ENCODE results near the gene PLPPR3. TPM values are rescaled to one million over a fixed set of nuclear protein-coding genes. Genes with fewer than 3 reads are reported as not detected.
A peak's percentile ranks its signal among the peaks of the same experiment; 100 is the strongest.

Gene PLPPR3, protein sequence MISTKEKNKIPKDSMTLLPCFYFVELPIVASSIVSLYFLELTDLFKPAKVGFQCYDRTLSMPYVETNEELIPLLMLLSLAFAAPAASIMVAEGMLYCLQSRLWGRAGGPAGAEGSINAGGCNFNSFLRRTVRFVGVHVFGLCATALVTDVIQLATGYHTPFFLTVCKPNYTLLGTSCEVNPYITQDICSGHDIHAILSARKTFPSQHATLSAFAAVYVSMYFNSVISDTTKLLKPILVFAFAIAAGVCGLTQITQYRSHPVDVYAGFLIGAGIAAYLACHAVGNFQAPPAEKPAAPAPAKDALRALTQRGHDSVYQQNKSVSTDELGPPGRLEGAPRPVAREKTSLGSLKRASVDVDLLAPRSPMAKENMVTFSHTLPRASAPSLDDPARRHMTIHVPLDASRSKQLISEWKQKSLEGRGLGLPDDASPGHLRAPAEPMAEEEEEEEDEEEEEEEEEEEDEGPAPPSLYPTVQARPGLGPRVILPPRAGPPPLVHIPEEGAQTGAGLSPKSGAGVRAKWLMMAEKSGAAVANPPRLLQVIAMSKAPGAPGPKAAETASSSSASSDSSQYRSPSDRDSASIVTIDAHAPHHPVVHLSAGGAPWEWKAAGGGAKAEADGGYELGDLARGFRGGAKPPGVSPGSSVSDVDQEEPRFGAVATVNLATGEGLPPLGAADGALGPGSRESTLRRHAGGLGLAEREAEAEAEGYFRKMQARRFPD
- not detected in 2 replicates for total RNA-seq

DNA sequence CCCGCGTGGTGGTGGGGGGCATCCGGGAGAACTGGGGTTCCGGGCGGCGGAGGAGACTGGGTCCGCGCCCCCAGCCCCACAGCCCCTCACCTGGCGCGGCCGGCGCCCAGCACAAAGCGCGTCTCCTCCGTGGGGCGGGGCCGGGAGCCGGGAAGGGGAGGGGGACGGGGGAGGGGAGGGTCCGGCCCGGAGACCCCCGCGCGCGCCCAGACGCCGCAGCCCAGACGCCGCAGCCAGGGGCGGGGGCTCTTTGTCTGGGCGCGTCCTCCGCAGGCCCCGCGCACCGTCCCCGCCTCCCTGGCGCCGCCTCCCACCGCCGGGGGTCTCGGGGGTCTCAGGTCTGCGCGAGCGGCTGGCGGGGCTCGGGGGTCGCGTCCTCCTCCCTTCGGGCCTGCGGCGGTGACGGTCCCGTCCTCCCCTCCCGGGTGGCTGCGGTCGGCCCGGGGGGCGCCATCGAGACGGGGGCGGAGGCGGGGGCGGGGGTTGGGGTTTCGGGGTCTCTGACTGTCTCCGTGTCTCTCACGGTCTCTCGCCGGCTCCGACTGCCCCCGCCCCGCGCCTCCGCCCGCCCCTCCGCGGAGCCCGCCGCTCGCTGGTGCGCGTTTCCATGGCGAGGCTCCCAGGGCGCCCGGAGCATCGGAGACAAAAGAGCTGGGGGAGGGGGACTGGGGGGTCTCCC, at the start of gene PLPPR3:
Gene PLPPR3, minus strand, starts transcription at position 131 of the 679 bp plus-strand sequence. CDS start 396 bp downstream, outside the sequence.
- intact Hi-C loops (cut with micrococcal nuclease), result no loop called here
- H3K27me3 Mint-ChIP-seq (ENCODE audit: low read depth), result peaks cover 14% of the 10 kb centered on the region
- no peaks in the 10 kb centered on the region for H3K9me3 Mint-ChIP-seq
- no peaks in the 10 kb centered on the region for H3K4me1 Mint-ChIP-seq (ENCODE audit: low read depth)
- no peak within 1 kb of the TSS for H3K27ac Mint-ChIP-seq
- H3K4me3 Mint-ChIP-seq (ENCODE audit: low read depth), result no peak within 1 kb of the TSS
- H3K36me3 Mint-ChIP-seq (ENCODE audit: low read depth), result peaks cover 3% of the 10 kb centered on the region
- DNase-seq (ENCODE audit: low spot score), result no peak

DNA sequence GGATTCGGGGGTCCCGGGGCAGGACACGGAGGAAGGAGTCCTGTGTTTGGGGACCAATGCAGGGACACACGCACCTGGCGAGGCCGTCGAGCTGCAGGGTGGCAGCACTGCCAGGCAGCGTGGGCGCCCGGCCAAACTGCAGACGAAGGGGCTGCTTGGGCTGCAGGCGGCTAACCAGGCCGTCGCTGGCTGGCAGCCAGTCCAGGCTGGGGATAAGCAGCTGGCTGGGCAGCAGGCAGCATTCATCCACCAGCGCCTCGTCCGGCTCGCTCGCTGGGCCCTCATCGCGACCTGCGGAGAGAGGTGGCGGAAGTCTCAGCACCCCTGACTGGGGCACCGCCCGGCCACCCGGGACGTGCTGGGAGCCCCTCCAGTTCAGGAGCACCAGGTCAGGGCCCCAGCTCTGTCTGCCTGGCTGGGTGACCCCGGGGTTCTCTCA, 49.2 kb upstream of the PLPPR3 start:
- peaks cover 13% of the 10 kb centered on the region for H3K36me3 Mint-ChIP-seq (ENCODE audit: low read depth)
- no peak for DNase-seq (ENCODE audit: low spot score)
- no peaks in the 10 kb centered on the region for H3K27me3 Mint-ChIP-seq (ENCODE audit: low read depth)

GRCh38 chr19:870314-870713, 48.6 kb upstream of the PLPPR3 start:
- H3K9me3 Mint-ChIP-seq, result no peaks in the 10 kb centered on the region
- no peak overlapping the region for H3K4me3 Mint-ChIP-seq (ENCODE audit: low read depth)
- DNase-seq (ENCODE audit: low spot score), result no peak
- no peaks in the 10 kb centered on the region for H3K27me3 Mint-ChIP-seq (ENCODE audit: low read depth)
- H3K4me1 Mint-ChIP-seq (ENCODE audit: low read depth), result peaks cover 2% of the 10 kb centered on the region
- H3K36me3 Mint-ChIP-seq (ENCODE audit: low read depth), result peaks cover 13% of the 10 kb centered on the region
- intact Hi-C loops (cut with micrococcal nuclease), result no loop called here
- no peak overlapping the region for H3K27ac Mint-ChIP-seq

More for the DNA sequence above, 49.2 kb upstream of the PLPPR3 start:
- H3K9me3 Mint-ChIP-seq, result no peaks in the 10 kb centered on the region
- no peak overlapping the region for H3K4me3 Mint-ChIP-seq (ENCODE audit: low read depth)
- H3K4me1 Mint-ChIP-seq (ENCODE audit: low read depth), result peaks cover 2% of the 10 kb centered on the region
- intact Hi-C loops (cut with micrococcal nuclease), result no loop called here
- no peak overlapping the region for H3K27ac Mint-ChIP-seq

DNA sequence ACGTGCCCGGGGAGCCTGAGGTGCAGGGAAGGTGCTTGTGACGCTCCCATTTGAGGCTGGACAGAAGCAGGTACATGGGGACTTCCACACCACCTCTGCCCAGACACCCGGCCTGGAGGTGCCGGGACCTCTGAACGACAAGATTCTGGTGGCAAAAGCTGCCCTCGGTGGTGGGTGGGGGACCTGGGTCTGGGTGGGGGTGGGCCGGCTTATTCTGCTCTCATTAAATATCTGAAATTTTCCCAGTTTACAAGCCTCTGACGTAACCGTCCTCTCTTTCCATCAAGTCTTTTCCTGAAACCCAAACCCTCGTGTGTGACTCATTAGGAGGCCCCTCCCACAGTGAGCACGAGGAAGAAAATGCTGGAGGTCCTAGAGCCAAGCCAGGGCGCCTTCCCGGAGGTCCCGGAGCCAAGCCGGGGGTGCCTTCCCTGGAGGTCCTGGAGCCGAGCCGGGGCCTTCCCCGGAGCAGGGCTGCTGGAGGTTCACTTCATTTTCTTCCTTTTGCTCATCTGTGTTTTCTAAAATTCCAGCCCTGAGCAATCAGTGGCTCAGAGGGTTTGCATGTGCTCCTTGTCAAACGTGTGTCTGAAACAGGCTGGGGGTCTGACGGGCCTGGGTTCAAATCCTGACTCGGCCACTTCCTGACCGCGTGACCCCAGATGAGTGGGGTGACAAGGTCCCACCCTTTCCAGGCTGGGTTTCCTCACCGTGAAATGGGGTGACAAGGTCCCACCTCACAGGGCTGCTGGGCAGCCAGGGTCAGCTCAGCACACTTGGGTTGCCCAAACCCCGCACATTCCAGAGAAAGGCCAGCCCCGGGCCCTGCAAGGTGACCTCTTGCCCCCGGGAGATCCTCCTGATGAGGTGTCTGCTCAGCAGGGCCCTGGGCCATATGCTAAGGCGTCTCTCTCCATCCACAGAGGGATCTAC, 47.8 kb upstream of the PLPPR3 start:
- Mint-ChIP-seq H3K4me3 (ENCODE audit: low read depth) (no peak overlapping the region), H3K36me3 (ENCODE audit: low read depth) (peaks cover 13% of the 10 kb centered on the region), H3K9me3 (no peaks in the 10 kb centered on the region), H3K4me1 (ENCODE audit: low read depth) (peaks cover 2% of the 10 kb centered on the region), H3K27me3 (ENCODE audit: low read depth) (no peaks in the 10 kb centered on the region), H3K27ac (no peak overlapping the region)
- intact Hi-C loops (cut with micrococcal nuclease), result no loop called here
- DNase-seq (ENCODE audit: low spot score), result no peak

- Mint-ChIP-seq H3K9me3 (no peaks in the 10 kb centered on the region), H3K4me3 (ENCODE audit: low read depth) (no peak overlapping the region), H3K27ac (no peak overlapping the region), H3K27me3 (ENCODE audit: low read depth) (no peaks in the 10 kb centered on the region), H3K4me1 (ENCODE audit: low read depth) (peaks cover 3% of the 10 kb centered on the region), H3K36me3 (ENCODE audit: low read depth) (peaks cover 13% of the 10 kb centered on the region)
- intact Hi-C loops (cut with micrococcal nuclease), result no loop called here
- DNase-seq (ENCODE audit: low spot score), result no peak
These were observed 46.9 kb upstream of the PLPPR3 start for GRCh38 chr19:868458-869244.

GRCh38 chr19:867855-868457, 46.2 kb upstream of the PLPPR3 start:
- no peak overlapping the region for H3K4me3 Mint-ChIP-seq (ENCODE audit: low read depth)
- no peaks in the 10 kb centered on the region for H3K27me3 Mint-ChIP-seq (ENCODE audit: low read depth)
- no peak overlapping the region for H3K27ac Mint-ChIP-seq
- DNase-seq (ENCODE audit: low spot score), result no peak
- H3K4me1 Mint-ChIP-seq (ENCODE audit: low read depth), result peaks cover 7% of the 10 kb centered on the region
- H3K9me3 Mint-ChIP-seq, result no peaks in the 10 kb centered on the region
- H3K36me3 Mint-ChIP-seq (ENCODE audit: low read depth), result peaks cover 13% of the 10 kb centered on the region
- intact Hi-C loops (cut with micrococcal nuclease), result no loop called here

DNA sequence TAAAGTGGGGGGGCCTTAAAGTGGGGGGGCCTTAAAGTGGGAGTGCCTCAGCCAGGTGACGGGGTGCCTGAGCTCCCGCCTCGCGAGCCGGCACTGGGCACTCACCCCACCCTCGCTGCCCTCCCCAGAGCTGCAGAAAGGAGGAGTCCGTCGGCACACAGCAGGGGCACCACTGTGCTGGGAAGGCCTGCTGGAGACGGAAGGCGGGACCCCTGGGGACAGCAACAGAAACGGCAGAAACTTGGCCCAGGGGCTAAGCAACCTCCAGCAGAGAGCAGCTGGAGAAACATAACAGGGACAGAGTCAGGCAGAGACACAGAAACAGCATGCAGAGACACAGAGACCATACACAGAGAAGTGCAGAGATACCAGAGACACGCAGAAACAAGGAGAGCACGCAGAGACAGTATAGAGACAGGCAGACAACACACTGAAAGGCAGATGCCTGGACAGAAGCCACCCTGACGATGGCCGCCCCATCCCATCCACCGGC, 45.6 kb upstream of the PLPPR3 start:
- DNase-seq (ENCODE audit: low spot score), result no peak
- H3K4me1 Mint-ChIP-seq (ENCODE audit: low read depth), result peaks cover 9% of the 10 kb centered on the region
- intact Hi-C loops (cut with micrococcal nuclease), result no loop called here

GRCh38 chr19:866769-867300, 45.1 kb upstream of the PLPPR3 start:
- no peaks in the 10 kb centered on the region for H3K27me3 Mint-ChIP-seq (ENCODE audit: low read depth)
- H3K4me3 Mint-ChIP-seq (ENCODE audit: low read depth), result no peak overlapping the region
- peaks cover 9% of the 10 kb centered on the region for H3K4me1 Mint-ChIP-seq (ENCODE audit: low read depth)
- DNase-seq (ENCODE audit: low spot score), result no peak
- H3K9me3 Mint-ChIP-seq, result no peaks in the 10 kb centered on the region
- peaks cover 13% of the 10 kb centered on the region for H3K36me3 Mint-ChIP-seq (ENCODE audit: low read depth)
- intact Hi-C loops (cut with micrococcal nuclease), result no loop called here
- H3K27ac Mint-ChIP-seq, result no peak overlapping the region

More for the DNA sequence above, 45.6 kb upstream of the PLPPR3 start:
- Mint-ChIP-seq H3K36me3 (ENCODE audit: low read depth) (peaks cover 13% of the 10 kb centered on the region), H3K4me3 (ENCODE audit: low read depth) (no peak overlapping the region), H3K27ac (no peak overlapping the region), H3K9me3 (no peaks in the 10 kb centered on the region), H3K27me3 (ENCODE audit: low read depth) (no peaks in the 10 kb centered on the region)

DNA sequence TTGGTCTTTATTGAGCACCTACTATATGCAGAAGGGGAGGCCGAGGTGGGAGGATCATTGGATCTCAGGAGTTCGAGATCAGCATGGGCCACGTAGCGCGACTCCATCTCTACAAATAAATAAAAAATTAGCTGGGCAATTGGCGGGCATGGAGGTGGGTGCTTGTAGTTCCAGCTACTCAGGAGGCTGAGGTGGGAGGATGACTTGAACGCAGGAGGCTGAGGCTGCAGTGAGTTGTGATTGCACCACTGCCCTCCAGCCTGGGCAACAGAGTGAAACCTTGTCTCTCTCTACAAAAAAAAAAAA, 41.5 kb upstream of the PLPPR3 start:
- peak overlapping the region; percentile 49 for H3K4me3 Mint-ChIP-seq (ENCODE audit: low read depth)
- intact Hi-C loops (cut with micrococcal nuclease), result loop anchor here (2.0 to 5.0 kb wide), 3 partner anchors 30 to 119 kb away; partner anchors contain the start of genes MED16, RNU6-9 and WDR18
- no peak for DNase-seq (ENCODE audit: low spot score)
- peaks cover 6% of the 10 kb centered on the region for H3K27me3 Mint-ChIP-seq (ENCODE audit: low read depth)
- no peak overlapping the region for H3K27ac Mint-ChIP-seq
- H3K9me3 Mint-ChIP-seq, result no peaks in the 10 kb centered on the region
- peaks cover 9% of the 10 kb centered on the region for H3K4me1 Mint-ChIP-seq (ENCODE audit: low read depth)
- peaks cover 5% of the 10 kb centered on the region for H3K36me3 Mint-ChIP-seq (ENCODE audit: low read depth)

DNA sequence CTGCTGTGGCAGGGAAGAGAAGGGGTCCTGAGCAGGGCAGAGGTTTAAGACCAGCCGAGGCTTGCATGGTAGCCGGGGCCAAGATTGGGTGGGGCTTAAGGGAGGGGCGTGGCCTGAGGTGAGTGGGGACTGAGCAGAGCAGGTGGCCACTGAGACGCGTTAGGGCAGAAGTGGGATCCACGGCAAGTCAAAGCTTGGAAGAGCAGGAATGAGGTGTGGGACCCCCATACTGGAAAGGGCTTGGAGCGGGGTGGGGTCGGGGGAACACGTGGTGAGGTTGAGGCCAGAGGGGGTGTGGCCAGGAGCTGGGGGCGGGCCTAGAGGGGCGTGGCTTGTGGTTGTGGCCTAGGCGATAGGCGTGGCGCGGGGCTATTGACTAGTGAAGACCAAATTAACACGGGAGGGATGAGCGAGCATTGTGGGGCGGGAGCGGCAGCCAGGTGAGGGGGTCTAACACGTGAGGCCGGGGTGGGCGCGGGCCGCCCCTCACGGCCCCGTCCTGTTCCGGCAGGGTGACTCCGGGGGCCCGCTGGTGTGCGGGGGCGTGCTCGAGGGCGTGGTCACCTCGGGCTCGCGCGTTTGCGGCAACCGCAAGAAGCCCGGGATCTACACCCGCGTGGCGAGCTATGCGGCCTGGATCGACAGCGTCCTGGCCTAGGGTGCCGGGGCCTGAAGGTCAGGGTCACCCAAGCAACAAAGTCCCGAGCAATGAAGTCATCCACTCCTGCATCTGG, 41.0 kb upstream of the PLPPR3 start:
- peaks cover 6% of the 10 kb centered on the region for H3K27me3 Mint-ChIP-seq (ENCODE audit: low read depth)
- intact Hi-C loops (cut with micrococcal nuclease), result loop anchor here (2.0 to 5.0 kb wide), 3 partner anchors 30 to 120 kb away; partner anchors contain the start of genes MED16, RNU6-9 and WDR18
- no peak overlapping the region for H3K27ac Mint-ChIP-seq
- peak overlapping the region; percentile 49 for H3K4me3 Mint-ChIP-seq (ENCODE audit: low read depth)
- peaks cover 9% of the 10 kb centered on the region for H3K4me1 Mint-ChIP-seq (ENCODE audit: low read depth)
- H3K9me3 Mint-ChIP-seq, result no peaks in the 10 kb centered on the region
- peak; percentile 76 for DNase-seq (ENCODE audit: low spot score)
- peaks cover 5% of the 10 kb centered on the region for H3K36me3 Mint-ChIP-seq (ENCODE audit: low read depth)
